Vagina (tissue), 2 donors: Measurements from ENCODE around the gene MARVELD3. TPM values are rescaled to one million over a fixed set of nuclear protein-coding genes. Genes with fewer than 3 reads are reported as not detected.

ENCODE experiments used
- DNase-seq, 2 donors: peaks; one replicate each; pipeline ENCODE4 v3.0.0-alpha.2; 2017; ENCODE audit errors: extremely low spot score in 2 of 2
- H3K27ac ChIP-seq: fragments of 200-600 bp; sonication (generic); one replicate; pipeline ENCODE4 v1.5.1; 2019
- H3K27me3 ChIP-seq: fragments of 200-600 bp; sonication (generic); one replicate; pipeline ENCODE4 v1.5.1; 2019
- H3K36me3 ChIP-seq, 2 donors: fragments of 200-600 bp; sonication (generic); one replicate each; pipeline ENCODE4 v1.5.1; 2017 to 2019
- H3K4me1 ChIP-seq: fragments of 200-600 bp; sonication (generic); one replicate; pipeline ENCODE4 v1.5.1; 2019
- H3K4me3 ChIP-seq, 2 donors: fragments of 200-600 bp; sonication (generic); 1 replicate in 1 of 2; 2 replicates in 1 of 2; pipeline ENCODE4 v1.5.1; 2016 to 2019
- H3K9me3 ChIP-seq: fragments of 200-600 bp; sonication (generic); one replicate; pipeline ENCODE4 v1.5.1; 2019
- POLR2A ChIP-seq, 2 donors: fragments of 450-650 bp; IDR thresholded peaks; one replicate each; pipeline ENCODE4 v1.6.1; 2017; ENCODE audit warnings: antibody characterized with exemption in 2 of 2, mild to moderate bottlenecking in 2 of 2, moderate library complexity in 2 of 2
- POLR2AphosphoS5 ChIP-seq, 2 donors: sonication (generic); formaldehyde crosslinking; IDR thresholded peaks; one replicate each; pipeline ENCODE4 v1.9.0; 2017; ENCODE audit warnings: antibody characterized with exemption in 2 of 2, mild to moderate bottlenecking in 2 of 2, low read depth in 1 of 2; ENCODE audit not compliant: insufficient read depth in 1 of 2
- intact Hi-C: fragments of 100-400 bp; cut with DNase I; formaldehyde crosslinking; loops from one replicate; pipeline ENCODE4 v1.15.1; 2023
- total RNA-seq: library from RNA; depleted of rRNA; stranded (reverse); fragments of >200 nt; gene quantifications from one replicate; pipeline ENCODE4 v1.2.3, GENCODE V29; 2016
- TF ChIP-seq, protein P1 (sequence below), 3 experiments: fragments of 450-650 bp in 2 of 3; fragments of 200-600 bp in 1 of 3; sonication (generic) in 1 of 3; IDR thresholded peaks; one replicate each; pipeline ENCODE4 v1.5.1; 2017 to 2019; ENCODE audit warnings: antibody characterized with exemption in 3 of 3, mild to moderate bottlenecking in 2 of 3, moderate library complexity in 2 of 3

MARVELD3 gene
- total RNA-seq, 1 donor from 2014 or later: 4.7 TPM

DNA sequence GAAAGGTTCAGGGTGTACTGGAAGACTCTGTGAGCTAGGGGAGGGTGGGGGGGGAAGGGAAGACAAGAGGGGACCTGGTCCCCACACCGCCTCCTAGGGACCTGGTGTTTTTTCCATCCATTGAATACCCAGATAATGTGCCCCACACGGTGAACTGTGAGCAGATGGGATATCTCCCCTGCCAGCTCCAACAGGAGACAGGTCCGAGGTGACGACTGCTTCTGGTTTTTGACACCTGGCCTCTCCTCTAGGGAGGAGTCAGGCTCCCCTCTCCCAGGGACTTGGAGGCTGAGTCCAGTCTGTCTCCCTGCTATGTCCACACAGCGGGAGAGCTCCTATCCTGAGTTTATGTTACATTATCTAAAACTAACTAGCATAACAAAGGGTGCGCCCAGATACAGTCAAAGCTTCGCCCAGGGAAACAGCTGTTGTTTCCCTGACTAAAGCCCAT is 1.8 kb downstream of the MARVELD3 start:
- H3K4me1 ChIP-seq: peaks cover 17% of the 10 kb centered on the region
- intact Hi-C loops: no loop called here
- H3K27ac ChIP-seq: no peak overlapping the region
- H3K27me3 ChIP-seq: peaks cover 3% of the 10 kb centered on the region
- H3K36me3 ChIP-seq: no peaks in the 10 kb centered on the region
- DNase-seq: no peak
- H3K9me3 ChIP-seq: no peaks in the 10 kb centered on the region
- H3K4me3 ChIP-seq: no peak overlapping the region
- TF ChIP-seq POLR2AphosphoS5 (IDR thresholded peaks at IDR 0.05; ENCODE audit: insufficient read depth in 1 of 2, low read depth in 1 of 2) (no peak), POLR2A (IDR thresholded peaks at IDR 0.05) (no peak)
- TF ChIP-seq, protein P1, sequence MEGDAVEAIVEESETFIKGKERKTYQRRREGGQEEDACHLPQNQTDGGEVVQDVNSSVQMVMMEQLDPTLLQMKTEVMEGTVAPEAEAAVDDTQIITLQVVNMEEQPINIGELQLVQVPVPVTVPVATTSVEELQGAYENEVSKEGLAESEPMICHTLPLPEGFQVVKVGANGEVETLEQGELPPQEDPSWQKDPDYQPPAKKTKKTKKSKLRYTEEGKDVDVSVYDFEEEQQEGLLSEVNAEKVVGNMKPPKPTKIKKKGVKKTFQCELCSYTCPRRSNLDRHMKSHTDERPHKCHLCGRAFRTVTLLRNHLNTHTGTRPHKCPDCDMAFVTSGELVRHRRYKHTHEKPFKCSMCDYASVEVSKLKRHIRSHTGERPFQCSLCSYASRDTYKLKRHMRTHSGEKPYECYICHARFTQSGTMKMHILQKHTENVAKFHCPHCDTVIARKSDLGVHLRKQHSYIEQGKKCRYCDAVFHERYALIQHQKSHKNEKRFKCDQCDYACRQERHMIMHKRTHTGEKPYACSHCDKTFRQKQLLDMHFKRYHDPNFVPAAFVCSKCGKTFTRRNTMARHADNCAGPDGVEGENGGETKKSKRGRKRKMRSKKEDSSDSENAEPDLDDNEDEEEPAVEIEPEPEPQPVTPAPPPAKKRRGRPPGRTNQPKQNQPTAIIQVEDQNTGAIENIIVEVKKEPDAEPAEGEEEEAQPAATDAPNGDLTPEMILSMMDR (IDR thresholded peaks at IDR 0.05): no peak

DNA sequence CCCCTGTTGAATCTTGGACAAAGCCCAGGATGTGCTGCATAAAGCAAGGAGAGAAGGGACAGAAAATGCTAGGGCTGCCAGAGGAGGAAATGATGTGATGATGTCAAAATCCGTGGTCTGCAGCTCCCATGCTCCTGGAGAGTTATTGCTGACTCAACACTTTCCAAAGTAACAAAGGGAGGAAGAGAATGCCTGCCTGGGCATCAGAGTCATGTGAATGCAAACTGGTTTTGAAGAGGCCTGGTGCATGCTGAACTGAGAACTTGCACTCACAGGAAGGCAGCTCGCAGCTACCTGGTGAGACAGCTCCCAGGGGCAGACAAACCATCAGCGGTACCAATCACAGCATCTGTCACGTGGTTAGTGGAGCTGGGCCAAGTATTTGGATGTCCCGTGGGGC is 2.8 kb downstream of the MARVELD3 start:
- Histone ChIP-seq H3K27ac (no peak overlapping the region), H3K4me1 (peaks cover 17% of the 10 kb centered on the region), H3K4me3 (no peak overlapping the region), H3K27me3 (peaks cover 3% of the 10 kb centered on the region), H3K36me3 (no peaks in the 10 kb centered on the region), H3K9me3 (no peaks in the 10 kb centered on the region)
- no peak for DNase-seq
- no peak for TF ChIP-seq POLR2A (IDR thresholded peaks at IDR 0.05)
- TF ChIP-seq POLR2AphosphoS5 (IDR thresholded peaks at IDR 0.05; ENCODE audit: insufficient read depth in 1 of 2, low read depth in 1 of 2): no peak
- TF ChIP-seq, protein P1 (IDR thresholded peaks at IDR 0.05): no peak
- intact Hi-C loops: no loop called here

DNA sequence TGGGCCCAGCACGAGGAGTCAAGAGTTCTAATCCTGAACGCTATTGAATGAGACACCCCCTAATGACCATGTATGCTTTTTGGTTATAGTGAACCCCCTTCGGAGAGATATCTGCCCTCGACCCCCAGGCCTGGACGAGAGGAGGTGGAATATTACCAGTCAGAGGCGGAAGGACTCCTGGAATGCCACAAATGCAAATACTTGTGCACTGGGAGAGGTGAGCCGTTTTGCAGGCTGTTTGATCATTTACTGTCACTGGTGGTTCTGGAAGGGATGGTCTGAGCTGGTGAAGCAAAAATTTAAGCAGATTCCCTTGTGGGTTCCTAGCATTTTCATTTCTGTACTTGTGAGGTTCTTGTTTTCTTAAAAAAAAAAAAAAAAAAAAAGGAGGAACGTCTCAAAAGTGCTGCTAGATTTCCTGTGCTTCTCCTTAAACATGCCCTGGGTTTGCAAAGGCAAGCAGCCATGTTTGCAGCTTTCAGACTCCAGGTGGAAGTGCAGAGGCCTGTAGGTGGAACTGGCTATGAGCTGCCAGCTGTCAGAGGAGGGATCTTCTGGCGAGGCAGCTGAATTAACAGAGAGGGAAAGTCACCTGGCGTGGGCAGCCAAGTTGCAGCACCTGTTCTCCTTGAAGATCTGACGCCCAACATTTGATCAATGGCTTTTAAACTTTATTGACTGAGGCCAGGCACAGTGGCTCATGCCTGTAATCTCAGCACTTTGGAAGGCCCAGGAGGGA is 3.5 kb downstream of the MARVELD3 start:
- TF ChIP-seq POLR2A (IDR thresholded peaks at IDR 0.05) (no peak), POLR2AphosphoS5 (IDR thresholded peaks at IDR 0.05; ENCODE audit: insufficient read depth in 1 of 2, low read depth in 1 of 2) (no peak)
- TF ChIP-seq, protein P1 (IDR thresholded peaks at IDR 0.05): no peak
- no peaks in the 10 kb centered on the region for H3K9me3 ChIP-seq
- peaks cover 17% of the 10 kb centered on the region for H3K4me1 ChIP-seq
- no peak overlapping the region for H3K27ac ChIP-seq
- intact Hi-C loops: no loop called here
- H3K4me3 ChIP-seq: no peak overlapping the region
- no peak for DNase-seq
- no peaks in the 10 kb centered on the region for H3K36me3 ChIP-seq
- peaks cover 3% of the 10 kb centered on the region for H3K27me3 ChIP-seq

DNA sequence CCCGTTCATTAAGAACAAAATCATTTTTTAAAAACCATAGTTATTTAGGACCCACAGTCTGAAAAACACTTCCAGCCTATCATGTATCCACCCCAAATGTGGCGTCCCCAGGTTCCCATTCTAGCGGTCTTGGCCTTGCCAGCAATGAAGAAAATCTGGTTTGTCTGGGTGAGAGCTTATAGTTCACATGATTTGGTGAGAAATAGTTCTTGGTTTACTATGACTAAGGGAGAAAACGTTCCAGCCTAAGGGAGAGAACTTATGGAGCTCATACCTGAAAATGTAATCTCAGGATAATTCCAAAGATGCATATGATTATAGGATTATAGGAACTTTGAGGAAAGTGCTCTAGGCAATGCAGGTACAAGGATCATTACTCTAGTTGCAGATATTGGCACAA is 4.8 kb downstream of the MARVELD3 start:
- TF ChIP-seq POLR2AphosphoS5 (IDR thresholded peaks at IDR 0.05; ENCODE audit: insufficient read depth in 1 of 2, low read depth in 1 of 2): no peak
- TF ChIP-seq, protein P1 (IDR thresholded peaks at IDR 0.05): no peak
- TF ChIP-seq POLR2A (IDR thresholded peaks at IDR 0.05): no peak
- Histone ChIP-seq H3K4me3 (no peak overlapping the region), H3K4me1 (peaks cover 15% of the 10 kb centered on the region), H3K27me3 (peaks cover 2% of the 10 kb centered on the region), H3K27ac (no peak overlapping the region), H3K36me3 (no peaks in the 10 kb centered on the region), H3K9me3 (no peaks in the 10 kb centered on the region)
- intact Hi-C loops: no loop called here
- DNase-seq: no peak

DNA sequence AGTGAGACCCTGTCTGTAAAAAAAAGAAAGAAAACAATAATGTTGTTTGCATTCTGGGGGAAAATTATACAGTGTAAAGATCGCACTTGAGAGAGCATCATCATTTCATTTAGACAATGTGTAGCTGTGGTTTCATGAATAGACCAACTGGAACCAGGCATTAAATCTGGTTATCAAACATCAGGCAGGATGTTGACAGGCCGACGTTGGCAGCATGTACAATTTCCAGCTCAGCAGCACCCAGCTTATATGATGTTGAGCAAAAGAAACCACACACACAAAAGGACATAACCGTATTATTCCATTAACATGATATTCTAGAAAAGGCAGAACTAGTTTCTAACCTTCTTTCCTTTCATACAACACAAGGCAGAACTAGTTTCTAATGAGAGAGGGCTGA is 5.8 kb downstream of the MARVELD3 start:
- H3K4me3 ChIP-seq: no peak overlapping the region
- TF ChIP-seq POLR2AphosphoS5 (IDR thresholded peaks at IDR 0.05; ENCODE audit: insufficient read depth in 1 of 2, low read depth in 1 of 2): no peak
- no peak for TF ChIP-seq POLR2A (IDR thresholded peaks at IDR 0.05)
- TF ChIP-seq, protein P1 (IDR thresholded peaks at IDR 0.05): no peak
- no peaks in the 10 kb centered on the region for H3K36me3 ChIP-seq
- intact Hi-C loops: no loop called here
- peaks cover 5% of the 10 kb centered on the region for H3K4me1 ChIP-seq
- DNase-seq: no peak
- H3K27me3 ChIP-seq: no peaks in the 10 kb centered on the region
- H3K9me3 ChIP-seq: no peaks in the 10 kb centered on the region
- no peak overlapping the region for H3K27ac ChIP-seq
